PC-9 (cell line): ENCODE results near the gene MMP19. TPM values are rescaled to one million over a fixed set of nuclear protein-coding genes. Genes with fewer than 3 reads are reported as not detected.

Experiments used
- BruUV-seq: library from RNA; stranded (reverse); fragments of 400-500 nt; replicated peaks from 2 replicates; lab custom pipeline; 2021; lab: Mats Ljungman, UMichigan
- CTCF ChIA-PET: fragments of 300-600 bp; sonication (Branson Sonifier 250); formaldehyde crosslinking; loops from one replicate; lab custom pipeline; 2022; ENCODE audit warnings: antibody characterized with exemption; lab: Charles Lee
- POLR2A ChIA-PET: fragments of 300-600 bp; sonication (Branson Sonifier 250); formaldehyde crosslinking; loops from one replicate; lab custom pipeline; 2022; ENCODE audit warnings: antibody characterized with exemption; ENCODE audit not compliant: unreplicated experiment; lab: Charles Lee
- DNase-seq, 2 experiments: peaks; one replicate each; pipeline versions ENCODE4 v3.0.0 to v3.0.0-alpha.2; 2015 to 2022; ENCODE audit warnings: mixed read lengths in 1 of 2
- H2AFZ ChIP-seq: fragments of 200-600 bp; sonication (generic); 2 replicates; pipeline ENCODE4 v1.8.1; 2017; ENCODE audit warnings: antibody characterized with exemption
- H3F3A ChIP-seq: fragments of 200-600 bp; sonication (generic); 2 replicates; pipeline ENCODE4 v1.8.1; 2017; ENCODE audit warnings: antibody characterized with exemption, mild to moderate bottlenecking, low read depth; ENCODE audit not compliant: insufficient read depth
- H3K27ac ChIP-seq: fragments of 200-600 bp; sonication (generic); 2 replicates; pipeline ENCODE4 v1.6.1; 2016; ENCODE audit warnings: mixed run types
- H3K27me3 ChIP-seq: fragments of 200-600 bp; sonication (generic); 2 replicates; pipeline ENCODE4 v1.6.1; 2016; ENCODE audit warnings: low read depth, mixed run types; ENCODE audit not compliant: insufficient read depth
- H3K36me3 ChIP-seq: fragments of 200-600 bp; sonication (generic); 2 replicates; pipeline ENCODE4 v1.6.1; 2016; ENCODE audit warnings: low read depth, mixed run types
- H3K4me1 ChIP-seq: fragments of 200-600 bp; sonication (generic); replicated peaks from 2 replicates; pipeline ENCODE4 v1.6.1; 2016; ENCODE audit warnings: mixed run types; ENCODE audit not compliant: insufficient read depth
- H3K4me2 ChIP-seq: fragments of 200-600 bp; sonication (generic); 2 replicates; pipeline ENCODE4 v1.6.1; 2017; ENCODE audit warnings: mixed run types
- H3K4me3 ChIP-seq: fragments of 200-600 bp; sonication (generic); 2 replicates; pipeline ENCODE4 v1.6.1; 2016; ENCODE audit warnings: mixed run types
- H3K79me2 ChIP-seq: fragments of 200-600 bp; sonication (generic); 2 replicates; pipeline ENCODE4 v1.6.1; 2017; ENCODE audit warnings: low read depth, mixed run types
- H3K9me2 ChIP-seq: fragments of 200-600 bp; sonication (generic); 2 replicates; pipeline ENCODE4 v1.8.1; 2017; ENCODE audit warnings: mild to moderate bottlenecking; ENCODE audit not compliant: insufficient read depth
- H3K9me3 ChIP-seq: fragments of 200-600 bp; sonication (generic); 2 replicates; pipeline ENCODE4 v1.8.1; 2016; ENCODE audit warnings: low read depth; ENCODE audit not compliant: insufficient read depth
- H4K20me1 ChIP-seq: fragments of 200-600 bp; sonication (generic); 2 replicates; pipeline ENCODE4 v1.8.1; 2017; ENCODE audit not compliant: insufficient read depth
- EZH2 ChIP-seq: fragments of 200-600 bp; sonication (generic); IDR thresholded peaks from 2 replicates; pipeline ENCODE4 v1.8.0; 2017; ENCODE audit warnings: antibody characterized with exemption, low read depth
- intact Hi-C: fragments of 100-400 bp; cut with micrococcal nuclease; formaldehyde crosslinking; loops from one replicate; pipeline ENCODE4 v1.10.0; 2022; ENCODE audit not compliant: unreplicated experiment
- total RNA-seq: library from RNA; stranded (reverse); gene quantifications from 2 replicates; pipeline ENCODE4 v1.2.3, GENCODE V29; 2021
- TF ChIP-seq, protein P1 (sequence below): fragments of 200-600 bp; sonication (generic); conservative IDR thresholded peaks from 2 replicates; pipeline ENCODE4 v1.6.1; 2017; ENCODE audit warnings: mixed run types, antibody characterized with exemption, mild to moderate bottlenecking, moderate library complexity

The MMP19 gene
- total RNA-seq, 1 experiment from 2014 or later, result 0.83 TPM

DNA sequence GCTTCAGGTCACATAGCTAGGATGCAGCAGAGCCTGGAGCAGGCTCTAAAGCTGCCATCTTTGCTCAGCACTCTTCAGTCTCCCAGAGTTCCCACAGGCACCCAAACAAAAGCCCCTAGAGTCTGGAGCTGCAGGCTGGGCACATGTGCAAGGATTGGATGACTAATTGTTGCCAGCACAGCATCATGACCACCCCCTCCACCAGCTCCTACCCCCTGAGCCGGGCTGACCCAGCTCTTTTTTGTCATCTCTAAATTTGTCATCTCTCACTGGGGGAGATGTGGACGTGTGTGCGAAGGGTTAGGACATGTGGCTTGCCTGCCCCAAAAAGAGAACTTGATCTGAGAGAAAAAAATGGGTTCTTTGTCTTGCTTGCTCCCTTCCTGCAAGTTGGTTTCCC, 4.3 kb upstream of the MMP19 start:
- no TSS peak for BruUV-seq
- H3K9me2 ChIP-seq, result no peaks in the 10 kb centered on the region
- no peak overlapping the region for H3K4me2 ChIP-seq
- no peak for DNase-seq
- H3K4me3 ChIP-seq, result no peak overlapping the region
- H3F3A ChIP-seq, result no peaks in the 10 kb centered on the region
- intact Hi-C loops, result no loop called here
- H3K79me2 ChIP-seq, result no peaks in the 10 kb centered on the region
- H3K27ac ChIP-seq, result no peak overlapping the region
- ChIA-PET POLR2A (interaction anchor here (0.6 to 1.0 kb wide), 3 partner anchors 17 to 78 kb away, joined by 3 to 6 read pairs (median 5); partner anchors contain the start of genes ORMDL2 and SARNP), CTCF (no interaction called here)
- H4K20me1 ChIP-seq, result no peaks in the 10 kb centered on the region
- H3K4me1 ChIP-seq, result peaks cover 23% of the 10 kb centered on the region
- no peaks in the 10 kb centered on the region for H3K9me3 ChIP-seq
- H2AFZ ChIP-seq, result no peak overlapping the region
- no peaks in the 10 kb centered on the region for H3K27me3 ChIP-seq
- H3K36me3 ChIP-seq, result no peaks in the 10 kb centered on the region
- TF ChIP-seq, protein P1, sequence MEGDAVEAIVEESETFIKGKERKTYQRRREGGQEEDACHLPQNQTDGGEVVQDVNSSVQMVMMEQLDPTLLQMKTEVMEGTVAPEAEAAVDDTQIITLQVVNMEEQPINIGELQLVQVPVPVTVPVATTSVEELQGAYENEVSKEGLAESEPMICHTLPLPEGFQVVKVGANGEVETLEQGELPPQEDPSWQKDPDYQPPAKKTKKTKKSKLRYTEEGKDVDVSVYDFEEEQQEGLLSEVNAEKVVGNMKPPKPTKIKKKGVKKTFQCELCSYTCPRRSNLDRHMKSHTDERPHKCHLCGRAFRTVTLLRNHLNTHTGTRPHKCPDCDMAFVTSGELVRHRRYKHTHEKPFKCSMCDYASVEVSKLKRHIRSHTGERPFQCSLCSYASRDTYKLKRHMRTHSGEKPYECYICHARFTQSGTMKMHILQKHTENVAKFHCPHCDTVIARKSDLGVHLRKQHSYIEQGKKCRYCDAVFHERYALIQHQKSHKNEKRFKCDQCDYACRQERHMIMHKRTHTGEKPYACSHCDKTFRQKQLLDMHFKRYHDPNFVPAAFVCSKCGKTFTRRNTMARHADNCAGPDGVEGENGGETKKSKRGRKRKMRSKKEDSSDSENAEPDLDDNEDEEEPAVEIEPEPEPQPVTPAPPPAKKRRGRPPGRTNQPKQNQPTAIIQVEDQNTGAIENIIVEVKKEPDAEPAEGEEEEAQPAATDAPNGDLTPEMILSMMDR, result no peak
- TF ChIP-seq EZH2, result no peak

DNA sequence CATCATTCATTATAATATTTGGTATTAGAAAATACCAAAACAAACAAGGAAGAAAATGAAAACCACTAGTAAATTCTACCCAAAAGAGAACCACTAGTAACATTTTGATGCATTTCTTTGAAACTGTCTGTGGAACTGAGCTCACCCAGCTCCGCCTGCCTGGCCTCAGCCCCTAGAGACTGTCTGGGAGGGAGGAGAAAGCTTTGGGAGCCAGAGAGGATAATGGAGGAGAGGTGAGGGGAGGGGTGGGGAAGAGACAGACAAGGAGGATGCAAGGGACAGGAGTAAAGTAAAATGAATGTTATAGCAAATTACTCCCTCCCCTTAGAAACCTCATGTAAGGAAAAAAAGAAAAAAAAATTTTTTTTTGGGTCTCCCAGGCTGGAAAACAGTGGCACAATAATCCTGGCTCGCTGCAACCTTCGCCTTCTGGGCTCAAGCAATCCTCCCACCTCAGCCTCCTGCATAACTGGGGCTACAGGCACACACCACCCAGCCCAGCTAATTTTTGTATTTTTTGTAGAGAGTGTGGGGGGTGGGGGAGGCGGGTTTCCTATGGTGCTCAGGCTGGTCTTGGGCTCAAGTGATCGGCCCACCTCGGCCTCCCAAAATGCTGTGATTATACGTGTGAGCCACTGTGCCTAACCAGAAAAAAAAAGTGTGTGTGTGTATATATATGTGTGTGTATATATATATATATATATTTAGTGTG, 3.2 kb upstream of the MMP19 start:
- BruUV-seq, result no TSS peak

DNA sequence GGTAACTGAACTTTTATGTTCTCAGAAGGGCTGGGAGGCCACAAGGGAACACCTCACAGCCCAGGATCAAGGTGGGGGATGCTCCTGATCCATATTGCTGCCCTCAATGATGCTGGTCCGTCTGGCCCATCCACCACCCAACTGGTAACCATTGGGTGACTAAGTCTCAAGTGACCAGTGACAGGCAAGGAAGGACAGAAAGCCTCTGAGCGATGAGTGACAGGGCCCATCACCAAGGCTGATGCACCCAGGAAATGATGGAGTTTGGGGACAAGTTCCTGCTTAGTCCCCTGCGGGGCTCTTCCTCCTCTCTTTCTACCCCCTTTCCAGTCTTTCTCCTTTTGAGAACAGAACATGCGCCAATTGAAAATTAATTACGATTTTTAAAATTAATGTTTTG, 2.6 kb upstream of the MMP19 start:
- no peaks in the 10 kb centered on the region for H3K36me3 ChIP-seq
- H3K4me1 ChIP-seq, result peaks cover 24% of the 10 kb centered on the region
- no TSS peak for BruUV-seq
- H3F3A ChIP-seq, result no peaks in the 10 kb centered on the region
- H3K27me3 ChIP-seq, result no peaks in the 10 kb centered on the region
- no peak overlapping the region for H3K4me2 ChIP-seq
- H3K9me2 ChIP-seq, result no peaks in the 10 kb centered on the region
- no peak for DNase-seq
- H3K27ac ChIP-seq, result no peak overlapping the region
- ChIA-PET POLR2A (no interaction called here), CTCF (interaction anchor here (0.6 kb wide), 1 partner anchor 36 kb away, joined by 4 read pairs; no protein-coding TSS in a partner anchor)
- H3K4me3 ChIP-seq, result no peak overlapping the region
- no peak for TF ChIP-seq EZH2
- TF ChIP-seq, protein P1, result no peak
- no peak overlapping the region for H2AFZ ChIP-seq
- H3K9me3 ChIP-seq, result no peaks in the 10 kb centered on the region
- H3K79me2 ChIP-seq, result no peaks in the 10 kb centered on the region
- intact Hi-C loops, result no loop called here
- no peaks in the 10 kb centered on the region for H4K20me1 ChIP-seq

More for the DNA sequence above, 3.2 kb upstream of the MMP19 start:
- H3K4me1 ChIP-seq, result peaks cover 23% of the 10 kb centered on the region
- DNase-seq, result no peak
- H2AFZ ChIP-seq, result no peak overlapping the region
- no peak overlapping the region for H3K4me2 ChIP-seq
- intact Hi-C loops, result no loop called here
- H3K36me3 ChIP-seq, result no peaks in the 10 kb centered on the region
- ChIA-PET CTCF (no interaction called here), POLR2A (no interaction called here)
- H3K4me3 ChIP-seq, result no peak overlapping the region
- H4K20me1 ChIP-seq, result no peaks in the 10 kb centered on the region
- H3K9me3 ChIP-seq, result no peaks in the 10 kb centered on the region
- H3K79me2 ChIP-seq, result no peaks in the 10 kb centered on the region
- no peak for TF ChIP-seq EZH2
- TF ChIP-seq, protein P1, result no peak
- no peaks in the 10 kb centered on the region for H3K27me3 ChIP-seq
- H3K9me2 ChIP-seq, result no peaks in the 10 kb centered on the region
- H3F3A ChIP-seq, result no peaks in the 10 kb centered on the region
- H3K27ac ChIP-seq, result no peak overlapping the region
